Measurements from ENCODE around the gene S100Z.

DNA sequence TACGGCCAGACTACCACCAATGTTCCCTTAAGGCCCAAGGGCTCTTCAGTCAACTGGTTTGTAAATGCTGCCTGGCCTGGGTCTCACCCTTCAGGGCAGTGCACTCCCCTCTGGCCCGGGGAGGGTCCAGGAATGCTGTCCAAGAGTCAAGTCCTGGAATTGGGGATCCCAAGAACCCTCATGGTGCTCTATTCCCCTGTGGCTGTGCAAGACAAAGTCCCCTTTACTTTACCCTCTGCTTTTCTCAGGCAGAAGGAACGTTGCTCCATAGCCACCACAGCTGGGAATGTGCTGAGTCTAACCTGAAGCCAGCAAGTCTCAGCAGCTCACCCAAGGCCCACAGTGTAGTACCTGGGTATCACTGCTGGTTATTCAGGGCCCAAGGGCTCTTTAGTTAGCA lies 51.7 kb downstream of the S100Z start:
- TF ChIP-seq, protein P1, sequence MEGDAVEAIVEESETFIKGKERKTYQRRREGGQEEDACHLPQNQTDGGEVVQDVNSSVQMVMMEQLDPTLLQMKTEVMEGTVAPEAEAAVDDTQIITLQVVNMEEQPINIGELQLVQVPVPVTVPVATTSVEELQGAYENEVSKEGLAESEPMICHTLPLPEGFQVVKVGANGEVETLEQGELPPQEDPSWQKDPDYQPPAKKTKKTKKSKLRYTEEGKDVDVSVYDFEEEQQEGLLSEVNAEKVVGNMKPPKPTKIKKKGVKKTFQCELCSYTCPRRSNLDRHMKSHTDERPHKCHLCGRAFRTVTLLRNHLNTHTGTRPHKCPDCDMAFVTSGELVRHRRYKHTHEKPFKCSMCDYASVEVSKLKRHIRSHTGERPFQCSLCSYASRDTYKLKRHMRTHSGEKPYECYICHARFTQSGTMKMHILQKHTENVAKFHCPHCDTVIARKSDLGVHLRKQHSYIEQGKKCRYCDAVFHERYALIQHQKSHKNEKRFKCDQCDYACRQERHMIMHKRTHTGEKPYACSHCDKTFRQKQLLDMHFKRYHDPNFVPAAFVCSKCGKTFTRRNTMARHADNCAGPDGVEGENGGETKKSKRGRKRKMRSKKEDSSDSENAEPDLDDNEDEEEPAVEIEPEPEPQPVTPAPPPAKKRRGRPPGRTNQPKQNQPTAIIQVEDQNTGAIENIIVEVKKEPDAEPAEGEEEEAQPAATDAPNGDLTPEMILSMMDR (IDR thresholded peaks at IDR 0.05) = no peak
- no peak for TF ChIP-seq EZH2 (IDR thresholded peaks at IDR 0.05; ENCODE audit: borderline replicate concordance, insufficient read depth, low read depth, low read length, poor library complexity, severe bottlenecking)
